ENCODE results near the gene POU4F2.

The POU4F2 gene
- long read RNA-seq, result 0 reads

GRCh38 chr4:146638786-146639505 lies at the start of gene POU4F2:
TSS of gene POU4F2 (plus strand) at chr4:146638893. CDS start at chr4:146639141, 248 bp downstream.
- Histone ChIP-seq H3K4me3 (replicated peaks; ENCODE audit: insufficient read depth, low read length) (no peak within 1 kb of the TSS), H3K27ac (replicated peaks) (no peak within 1 kb of the TSS), H3K27me3 (ENCODE audit: insufficient read depth, poor library complexity, severe bottlenecking) (peaks cover 70% of the 10 kb centered on the region)
- DNase-seq (ENCODE audit: low read depth in 1 of 2, low spot score in 1 of 2), result no peak
- no peak for TF ChIP-seq REST (IDR thresholded peaks at IDR 0.05; ENCODE audit: insufficient replicate concordance, low read depth)
- TF ChIP-seq SPI1 (IDR thresholded peaks at IDR 0.05; ENCODE audit: borderline replicate concordance, low read depth), result no peak
- no peak for TF ChIP-seq POLR2AphosphoS5 (IDR thresholded peaks at IDR 0.05; ENCODE audit: low read depth)
- no peak for TF ChIP-seq GABPA (IDR thresholded peaks at IDR 0.05; ENCODE audit: low read depth)
- no peak for TF ChIP-seq CTCF (IDR thresholded peaks at IDR 0.05; ENCODE audit: insufficient read depth, low read length)

- no peak overlapping the region for H3K4me3 ChIP-seq (replicated peaks; ENCODE audit: insufficient read depth, low read length)
- no peak for DNase-seq (ENCODE audit: low read depth in 1 of 2, low spot score in 1 of 2)
- H3K27me3 ChIP-seq (ENCODE audit: insufficient read depth, poor library complexity, severe bottlenecking), result no peaks in the 10 kb centered on the region
- TF ChIP-seq CTCF (IDR thresholded peaks at IDR 0.05; ENCODE audit: insufficient read depth, low read length) (no peak), SPI1 (IDR thresholded peaks at IDR 0.05; ENCODE audit: borderline replicate concordance, low read depth) (no peak), REST (IDR thresholded peaks at IDR 0.05; ENCODE audit: insufficient replicate concordance, low read depth) (no peak), POLR2AphosphoS5 (IDR thresholded peaks at IDR 0.05; ENCODE audit: low read depth) (no peak), GABPA (IDR thresholded peaks at IDR 0.05; ENCODE audit: low read depth) (no peak)
- no peak overlapping the region for H3K27ac ChIP-seq (replicated peaks)
Measured at GRCh38 chr4:146590801-146591200, 47.9 kb upstream of the POU4F2 start.

- no peaks in the 10 kb centered on the region for H3K27me3 ChIP-seq (ENCODE audit: insufficient read depth, poor library complexity, severe bottlenecking)
- no peak for TF ChIP-seq SPI1 (IDR thresholded peaks at IDR 0.05; ENCODE audit: borderline replicate concordance, low read depth)
- TF ChIP-seq CTCF (IDR thresholded peaks at IDR 0.05; ENCODE audit: insufficient read depth, low read length), result no peak
- no peak for TF ChIP-seq POLR2AphosphoS5 (IDR thresholded peaks at IDR 0.05; ENCODE audit: low read depth)
- TF ChIP-seq REST (IDR thresholded peaks at IDR 0.05; ENCODE audit: insufficient replicate concordance, low read depth), result no peak
- TF ChIP-seq GABPA (IDR thresholded peaks at IDR 0.05; ENCODE audit: low read depth), result no peak
- no peak for DNase-seq (ENCODE audit: low read depth in 1 of 2, low spot score in 1 of 2)
- H3K27ac ChIP-seq (replicated peaks), result no peak overlapping the region
- no peak overlapping the region for H3K4me3 ChIP-seq (replicated peaks; ENCODE audit: insufficient read depth, low read length)
Measured at GRCh38 chr4:146592019-146592418, 46.7 kb upstream of the POU4F2 start.
